Activated CD8-positive, alpha-beta memory T cell treated with anti-CD3 and anti-CD28 coated beads for 24 hours (primary cell): ENCODE data around the gene ATCAY.
"Not testable (repeated sequence)": the region's sequence is repeated elsewhere in the genome, so short reads cannot be mapped to it uniquely, and the experiment has no call there.

Source experiments
- DNase-seq: peaks from one replicate; pipeline ENCODE4 v3.0.0-alpha.2; 2020

Gene ATCAY

GRCh38 chr19:3857449-3858003, 23.0 kb upstream of the ATCAY start:
- no peak for DNase-seq

- DNase-seq = no peak
Observed at GRCh38 chr19:3860499-3860898, 20.0 kb upstream of the ATCAY start.

- DNase-seq = no peak
Observed at GRCh38 chr19:3862826-3863500, 17.5 kb upstream of the ATCAY start.

- no peak for DNase-seq
Observed at GRCh38 chr19:3863648-3864047, 16.8 kb upstream of the ATCAY start.

GRCh38 chr19:3866910-3867638, 13.4 kb upstream of the ATCAY start:
- DNase-seq = no peak

- no peak for DNase-seq
Observed at GRCh38 chr19:3867971-3868769, 12.3 kb upstream of the ATCAY start.

- DNase-seq = peak; percentile 62
Observed at GRCh38 chr19:3868770-3869456, 11.6 kb upstream of the ATCAY start, which contains the start of gene ZFR2. Gene ZFR2 (minus strand): TSS chr19:3869038. CDS start chr19:3869017, 21 bp downstream.

GRCh38 chr19:3873151-3873550, 7.3 kb upstream of the ATCAY start:
- DNase-seq = no peak

GRCh38 chr19:3874695-3875094, 5.8 kb upstream of the ATCAY start:
- not testable (repeated sequence) for DNase-seq

- DNase-seq = no peak
Observed at GRCh38 chr19:3879656-3880055, 829 bp upstream of the ATCAY start.

- DNase-seq = no peak
Observed at GRCh38 chr19:3881272-3882040, 971 bp downstream of the ATCAY start.

GRCh38 chr19:3882041-3882384, 1.5 kb downstream of the ATCAY start:
- DNase-seq = no peak

GRCh38 chr19:3890591-3890990, 10.1 kb downstream of the ATCAY start:
- DNase-seq = no peak

GRCh38 chr19:3893509-3894179, 13.2 kb downstream of the ATCAY start:
- no peak for DNase-seq

GRCh38 chr19:3894959-3895358, 14.5 kb downstream of the ATCAY start:
- not testable (repeated sequence) for DNase-seq

GRCh38 chr19:3895788-3896187, 15.3 kb downstream of the ATCAY start:
- DNase-seq = no peak

- no peak for DNase-seq
Observed at GRCh38 chr19:3897936-3898335, 17.5 kb downstream of the ATCAY start.

- no peak for DNase-seq
Observed at GRCh38 chr19:3898426-3898825, 17.9 kb downstream of the ATCAY start.

GRCh38 chr19:3899531-3900294, 19.2 kb downstream of the ATCAY start:
- no peak for DNase-seq

GRCh38 chr19:3902317-3902973, 22.0 kb downstream of the ATCAY start:
- no peak for DNase-seq
